Superior temporal gyrus (tissue), 1 donor: ENCODE data around the gene PRKCE.

Experiments used
- DNase-seq: peaks from one replicate; pipeline ENCODE4 v3.0.0-alpha.2; 2016; ENCODE audit errors: extremely low spot score

The PRKCE gene

DNA sequence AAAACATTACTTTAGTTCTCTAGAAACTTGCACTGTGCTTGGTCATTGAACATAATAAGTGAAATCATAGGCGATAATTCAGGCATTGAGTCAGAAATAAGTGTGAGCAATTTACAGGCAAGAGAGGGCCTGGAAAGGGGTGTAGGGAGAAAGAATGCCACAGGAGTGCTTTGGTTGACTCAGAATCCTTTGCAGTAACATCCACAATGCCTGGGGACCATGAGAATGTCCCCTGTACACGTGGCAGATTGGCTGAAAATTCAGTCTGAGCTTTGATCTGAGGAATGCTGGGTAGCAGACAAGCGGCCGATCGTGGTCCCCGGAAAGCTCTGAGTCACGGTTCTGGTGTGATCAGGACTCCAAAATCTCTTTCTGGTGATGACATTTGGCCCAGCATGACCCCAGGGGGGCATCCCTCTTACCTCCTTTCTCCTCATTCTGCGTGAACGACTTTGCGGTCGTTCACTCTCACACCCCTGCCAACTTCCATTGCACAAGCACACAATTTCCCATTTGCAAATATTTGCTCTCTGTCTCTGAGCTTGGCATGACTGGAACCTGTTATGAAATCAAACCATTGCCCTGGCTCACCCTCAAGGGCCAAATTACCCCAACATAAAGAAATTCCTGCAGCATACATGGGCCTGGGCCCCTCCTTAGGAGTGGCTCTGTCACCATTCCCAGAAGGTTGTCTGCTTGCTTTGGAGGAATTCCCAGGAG lies 340.7 kb downstream of the PRKCE start:
- no peak for DNase-seq

DNA sequence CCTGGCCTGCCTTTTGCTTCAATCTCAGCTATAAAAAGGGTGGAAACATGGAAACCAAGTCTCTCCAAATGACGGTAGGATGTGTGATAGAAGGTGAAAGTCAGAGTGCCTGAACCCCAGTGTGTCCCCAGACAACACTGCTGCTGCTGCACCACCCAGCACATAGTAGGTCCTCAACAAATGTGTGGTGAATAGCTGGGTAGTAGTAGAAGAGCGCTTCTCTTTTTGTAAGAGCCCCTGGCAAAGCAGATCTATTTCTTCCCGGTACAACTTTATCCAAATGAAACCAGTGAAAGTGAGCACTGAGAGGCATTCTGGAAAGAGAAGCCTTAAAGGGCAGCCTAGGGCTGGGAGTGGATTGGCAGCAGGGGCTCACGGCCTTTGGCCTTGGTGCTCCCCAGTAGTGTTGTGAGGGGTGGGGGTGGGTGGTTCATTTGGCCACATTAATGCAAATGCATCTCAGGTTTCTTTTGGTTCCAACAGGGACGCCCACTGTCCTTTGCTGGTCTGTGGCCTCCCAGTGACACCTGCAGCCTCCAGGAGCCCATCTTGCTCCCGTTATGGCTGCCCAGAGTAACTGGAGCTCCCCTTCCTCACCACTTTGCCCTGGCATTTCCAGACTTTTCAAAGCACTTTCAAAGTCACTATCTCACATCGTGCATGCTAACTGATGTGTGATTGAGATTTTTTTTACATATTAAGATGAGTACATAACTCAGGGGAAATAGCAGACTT lies 341.4 kb downstream of the PRKCE start:
- DNase-seq: no peak

DNA sequence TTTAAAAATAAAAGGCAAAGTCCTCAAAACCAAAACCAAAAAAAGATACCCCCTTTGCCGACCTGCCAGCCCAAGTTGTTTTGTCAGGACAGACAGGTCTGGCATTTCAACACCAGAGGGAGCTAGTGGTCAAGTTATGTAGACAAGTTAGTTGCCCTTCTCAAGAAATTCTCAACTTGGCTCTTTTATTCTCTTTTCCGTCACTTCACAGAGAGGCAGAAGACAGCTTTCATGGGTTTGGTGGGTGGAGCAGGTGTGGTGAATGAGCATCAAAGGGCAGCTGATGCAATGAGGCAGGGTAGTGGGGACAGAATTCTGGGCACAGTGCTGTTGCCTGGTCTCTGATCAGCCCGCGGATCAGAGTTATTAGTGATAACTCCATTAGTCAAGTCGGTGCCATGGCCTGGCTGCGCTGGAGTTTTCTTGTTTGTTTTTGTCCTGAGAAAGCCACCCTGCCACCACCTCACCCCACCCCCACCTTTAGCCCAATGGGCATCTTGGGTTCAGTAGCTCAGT lies 342.1 kb downstream of the PRKCE start:
- DNase-seq: peak; percentile 81

DNA sequence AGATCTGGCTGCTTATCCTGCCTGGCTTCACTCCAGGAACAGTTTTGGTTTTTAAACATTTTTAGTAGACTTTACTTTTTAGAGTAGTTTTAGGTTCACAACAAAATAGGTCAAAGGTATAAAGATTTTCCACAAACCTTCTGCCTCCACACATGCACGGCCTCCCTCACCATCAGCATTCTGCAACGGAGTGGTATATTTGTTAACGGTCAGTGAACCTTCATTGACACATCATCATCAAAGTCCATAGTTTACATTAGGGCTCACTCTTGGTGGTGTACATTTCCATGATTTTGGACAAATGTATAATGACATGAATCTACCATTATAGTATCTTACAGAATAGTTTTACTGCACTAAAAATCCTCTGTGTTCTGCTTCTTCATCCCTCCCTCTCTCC lies 342.6 kb downstream of the PRKCE start:
- DNase-seq: no peak

DNA sequence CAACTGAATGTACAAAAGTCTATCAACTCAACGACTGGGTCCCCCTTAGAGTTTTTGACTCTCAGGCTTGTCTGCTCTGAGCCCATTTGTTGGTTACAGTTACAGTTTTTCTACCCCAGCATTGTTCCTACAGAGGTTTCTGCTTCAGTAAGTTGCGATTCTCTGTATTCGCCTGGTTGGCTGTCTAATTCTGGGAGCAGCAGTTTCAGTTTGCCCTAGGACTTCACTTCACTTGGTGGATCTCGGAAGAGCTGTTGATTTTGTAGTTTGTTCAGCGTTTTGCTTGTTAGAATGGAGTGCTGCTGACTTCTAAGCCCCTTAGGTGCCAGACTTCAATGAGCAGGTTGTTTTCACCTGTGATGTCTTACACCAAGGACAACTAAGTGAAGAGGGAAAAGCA lies 349.2 kb downstream of the PRKCE start:
- DNase-seq: no peak

DNA sequence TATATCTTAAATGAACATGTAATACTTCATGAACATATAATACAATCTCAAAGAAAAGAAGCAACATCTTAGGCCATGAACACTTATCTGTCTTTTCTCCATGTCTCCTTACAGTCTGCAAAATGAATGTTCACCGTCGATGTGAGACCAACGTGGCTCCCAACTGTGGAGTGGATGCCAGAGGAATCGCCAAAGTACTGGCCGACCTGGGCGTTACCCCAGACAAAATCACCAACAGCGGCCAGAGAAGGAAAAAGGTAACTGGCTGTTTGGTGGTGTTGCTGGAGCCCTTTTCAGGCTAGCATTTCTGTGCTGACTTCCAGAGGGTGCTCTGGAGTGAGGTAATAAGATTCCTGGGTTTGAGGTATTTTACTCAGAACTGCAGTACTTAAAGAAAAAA lies 349.8 kb downstream of the PRKCE start:
- no peak for DNase-seq

DNA sequence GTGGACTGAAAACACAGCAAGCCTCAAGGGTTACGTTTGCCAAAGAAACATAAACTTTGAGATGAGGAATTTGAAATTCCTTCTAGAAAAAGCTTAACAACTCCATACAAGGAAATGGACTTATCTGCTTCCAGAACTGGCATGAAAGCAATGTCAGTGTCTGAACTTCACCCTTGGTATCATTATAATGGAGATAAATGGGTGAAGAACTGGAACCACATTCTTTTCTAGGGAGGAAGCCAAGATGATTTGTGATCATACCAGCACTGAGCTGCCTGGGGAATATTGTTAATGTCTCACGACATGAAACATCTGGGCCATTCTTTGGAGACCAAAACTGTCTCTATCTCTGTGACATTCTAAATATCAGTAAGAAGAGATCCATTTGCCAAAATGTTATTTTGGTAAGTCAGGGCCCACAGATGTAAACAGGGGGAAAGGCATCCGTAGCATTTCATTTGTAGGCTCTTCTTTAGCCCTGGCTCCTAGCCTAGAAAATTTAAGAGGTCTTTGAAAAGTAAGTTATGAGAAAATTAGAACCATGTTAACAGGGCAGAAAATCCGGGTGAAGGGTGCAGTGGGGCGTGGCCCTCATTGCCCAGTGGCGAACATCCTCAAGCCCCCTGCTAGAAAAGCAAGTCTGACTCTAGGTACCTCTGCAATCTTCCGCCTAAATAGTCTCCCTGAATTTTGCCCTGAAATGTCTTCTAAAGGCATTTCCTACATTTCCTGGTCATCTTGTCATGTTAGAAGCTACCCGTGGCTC lies 350.4 kb downstream of the PRKCE start:
- no peak for DNase-seq

DNA sequence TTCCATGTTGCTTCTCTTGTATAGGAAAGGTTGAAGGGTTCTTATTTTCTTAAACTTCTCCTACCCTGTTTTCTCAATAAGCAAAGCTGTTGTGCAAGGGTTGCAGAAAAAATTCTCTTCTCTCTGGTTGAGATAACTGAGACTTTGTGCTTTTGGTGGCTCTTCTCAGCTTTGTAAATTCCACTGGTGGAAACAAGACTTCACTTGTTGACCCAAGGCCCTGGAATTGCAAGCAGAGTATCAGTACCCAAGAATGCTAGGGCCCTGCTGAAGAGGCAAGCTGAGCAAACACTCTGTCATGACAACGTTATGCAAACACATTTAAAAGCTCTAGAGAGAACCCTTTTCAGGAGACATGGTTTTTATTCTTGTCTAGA lies 351.0 kb downstream of the PRKCE start:
- DNase-seq: no peak

DNA sequence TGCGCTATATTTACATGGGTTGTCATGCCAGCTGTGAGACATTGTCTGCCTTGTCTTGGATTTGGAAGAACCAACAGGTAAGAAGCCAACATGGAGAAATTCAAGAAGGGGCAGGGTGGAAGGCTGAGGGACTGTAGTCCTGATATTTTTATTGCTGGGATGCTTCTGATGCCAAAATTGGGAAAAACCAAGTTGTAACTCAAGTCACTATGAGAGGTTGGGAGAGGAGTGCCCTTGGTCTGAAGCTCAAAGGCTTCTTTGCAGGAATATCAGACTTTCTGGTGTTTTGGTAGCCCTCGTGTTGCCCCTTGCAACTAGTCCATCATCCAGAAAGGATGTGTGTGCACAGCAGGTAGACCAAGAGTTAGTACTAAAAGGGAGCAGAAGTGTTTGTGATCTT lies 351.5 kb downstream of the PRKCE start:
- no peak for DNase-seq

DNA sequence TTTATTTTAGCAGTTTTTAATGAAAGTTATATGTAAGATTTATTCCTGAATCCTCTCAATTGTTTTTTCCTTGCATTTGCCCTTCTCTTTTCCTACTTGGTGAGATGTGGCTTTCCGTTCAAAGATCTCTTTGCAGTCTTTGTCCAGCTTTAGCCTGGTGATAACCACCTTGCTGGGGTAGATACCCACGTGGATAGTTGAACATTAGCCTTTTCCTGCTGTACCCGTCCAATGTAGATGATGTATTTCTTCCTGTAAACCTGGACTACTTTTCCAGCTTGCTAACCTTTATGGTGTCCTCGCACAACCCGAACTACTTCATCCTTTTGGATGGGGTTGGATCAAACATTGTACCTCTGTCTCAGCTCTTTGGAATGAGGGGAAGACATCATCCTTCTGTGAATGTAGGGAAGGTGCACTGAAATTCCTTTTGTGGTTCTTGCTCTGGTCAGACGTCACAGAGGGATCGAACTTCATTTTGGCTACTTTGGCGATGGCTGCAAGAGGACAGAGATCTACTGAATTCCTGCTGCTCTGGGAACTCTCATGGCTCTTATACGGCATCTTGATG lies 352.5 kb downstream of the PRKCE start:
- DNase-seq: no peak

DNA sequence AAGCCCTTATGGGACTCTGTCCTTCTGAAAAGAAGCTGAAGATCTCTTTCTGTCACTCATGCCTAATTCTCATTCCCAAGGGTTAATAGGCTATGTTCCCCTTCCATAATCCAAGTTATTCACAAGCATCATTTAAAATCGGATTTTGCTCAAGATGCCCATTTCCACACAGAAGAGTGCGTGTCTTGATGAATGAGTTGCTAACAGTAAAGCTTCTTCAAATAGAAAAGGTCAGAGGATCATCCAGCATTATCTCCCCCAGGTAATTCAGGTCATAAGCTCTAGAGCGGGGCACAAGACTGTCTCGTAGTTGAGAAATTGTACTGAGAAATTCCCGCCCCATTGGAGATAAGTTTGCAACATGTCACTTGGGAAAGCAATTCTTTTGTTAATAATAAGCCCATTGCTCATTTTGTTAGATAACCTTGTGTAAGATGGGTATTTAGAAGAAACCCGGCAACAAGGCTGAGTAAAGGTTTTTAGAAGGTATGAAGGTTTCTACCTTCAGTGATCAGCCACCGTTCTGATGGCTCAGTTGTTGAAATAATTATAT lies 355.1 kb downstream of the PRKCE start:
- no peak for DNase-seq

DNA sequence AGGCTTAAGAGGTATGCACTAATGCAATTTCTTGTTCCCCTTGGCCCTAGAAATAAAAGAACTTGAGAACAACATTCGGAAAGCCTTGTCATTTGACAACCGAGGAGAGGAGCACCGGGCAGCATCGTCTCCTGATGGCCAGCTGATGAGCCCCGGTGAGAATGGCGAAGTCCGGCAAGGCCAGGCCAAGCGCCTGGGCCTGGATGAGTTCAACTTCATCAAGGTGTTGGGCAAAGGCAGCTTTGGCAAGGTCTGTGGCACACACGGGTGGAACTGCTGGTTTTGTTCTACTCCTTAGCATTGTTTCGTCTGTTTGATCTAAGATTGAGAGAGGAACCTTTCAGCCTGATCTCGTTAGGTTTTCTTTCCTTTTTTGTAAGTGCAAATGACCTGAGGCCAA lies 355.9 kb downstream of the PRKCE start:
- no peak for DNase-seq

DNA sequence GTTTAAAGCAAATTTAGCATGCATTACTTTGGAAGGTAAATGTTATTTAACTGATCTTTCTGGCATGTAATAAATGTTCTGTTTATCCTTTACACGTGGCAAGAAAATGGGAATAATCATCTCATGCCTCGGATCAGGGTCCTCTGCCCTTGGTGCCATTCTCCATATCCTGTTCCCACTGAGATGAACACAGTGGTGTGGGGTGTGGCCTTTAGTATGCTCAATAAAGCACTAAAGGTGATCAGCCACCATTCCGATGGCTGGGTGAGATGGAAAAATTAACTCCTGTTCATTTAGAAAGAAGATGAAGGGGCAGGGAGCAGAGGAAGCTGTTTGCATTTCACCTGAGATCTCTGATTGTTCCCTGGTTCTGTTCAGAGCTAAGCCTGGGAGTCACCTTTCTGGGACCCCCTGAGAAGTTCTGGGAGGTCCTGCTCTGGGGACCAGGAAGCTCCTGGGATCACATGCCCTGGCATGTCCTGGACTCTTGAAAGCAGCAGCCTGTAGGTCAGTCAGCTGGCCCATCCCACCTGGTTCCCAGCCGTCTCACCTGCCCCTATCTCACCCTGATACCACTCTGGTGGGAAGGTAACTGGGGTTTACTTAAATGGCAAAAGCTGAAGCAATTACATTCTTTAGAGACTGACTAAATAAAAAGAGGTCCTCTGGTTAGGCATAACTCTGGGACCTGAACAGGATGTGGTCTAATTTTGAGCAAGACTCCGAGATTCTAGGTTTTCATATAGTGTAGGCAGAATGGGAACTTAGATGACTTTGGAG lies 356.8 kb downstream of the PRKCE start:
- no peak for DNase-seq

DNA sequence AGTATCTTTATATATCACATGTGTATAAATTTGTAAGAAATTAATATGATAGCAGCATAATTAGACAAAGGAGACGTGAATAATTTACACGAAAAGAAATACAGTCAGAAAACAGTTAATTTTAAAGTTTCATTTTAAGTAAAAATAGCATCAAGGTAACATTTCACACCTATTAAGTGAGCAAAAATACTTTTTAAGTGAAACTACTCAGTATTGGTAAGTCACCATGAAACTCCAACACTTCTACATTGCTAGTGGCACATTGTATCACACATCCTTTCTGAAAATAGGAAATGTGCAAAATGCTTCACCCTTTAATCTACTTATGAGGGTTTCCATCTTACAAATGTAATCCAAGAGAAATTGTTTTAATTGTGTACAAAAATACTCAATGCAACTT lies 357.8 kb downstream of the PRKCE start:
- no peak for DNase-seq

DNA sequence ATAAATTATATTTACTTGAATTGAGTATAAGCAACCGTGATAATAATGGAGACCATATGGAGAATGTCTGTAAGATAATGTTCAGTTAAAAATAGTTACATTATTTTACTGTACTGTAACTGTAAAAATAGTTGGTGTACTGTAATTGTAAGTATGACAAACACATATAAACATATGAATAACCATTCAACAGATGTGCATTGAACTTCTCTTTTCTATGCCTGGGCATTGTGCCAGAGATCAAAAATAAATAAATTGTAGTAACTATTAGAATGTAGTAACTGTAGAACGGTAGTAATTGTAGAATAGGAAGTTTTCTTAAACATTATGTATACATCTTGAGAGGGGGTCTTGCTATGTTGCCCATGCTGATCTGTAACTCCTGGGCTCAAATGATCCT lies 358.3 kb downstream of the PRKCE start:
- DNase-seq: no peak

DNA sequence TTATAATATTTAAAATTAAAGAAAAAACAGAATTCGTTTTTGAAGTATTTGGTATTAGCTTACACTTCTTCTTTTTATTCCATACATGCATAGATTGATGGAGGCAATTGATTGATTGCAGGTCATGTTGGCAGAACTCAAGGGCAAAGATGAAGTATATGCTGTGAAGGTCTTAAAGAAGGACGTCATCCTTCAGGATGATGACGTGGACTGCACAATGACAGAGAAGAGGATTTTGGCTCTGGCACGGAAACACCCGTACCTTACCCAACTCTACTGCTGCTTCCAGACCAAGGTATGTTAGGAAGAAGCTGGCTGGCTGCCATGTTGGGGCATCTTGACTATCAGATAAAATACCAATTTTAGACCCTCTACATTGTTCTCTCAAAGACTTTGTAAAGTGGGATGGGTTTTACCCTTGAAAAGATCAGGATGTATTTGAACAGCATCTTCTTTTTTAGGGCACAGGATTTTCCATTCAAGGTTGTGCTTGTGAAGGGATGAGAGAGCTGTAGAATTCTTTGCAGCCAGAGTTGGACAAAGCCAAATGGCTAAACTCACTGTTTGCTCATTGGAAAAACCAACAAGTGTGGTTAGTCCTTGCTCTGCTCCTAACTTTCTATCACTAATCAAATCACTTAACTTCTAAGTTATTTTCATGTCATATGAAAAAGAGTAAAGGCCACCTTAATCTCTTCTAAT lies 358.9 kb downstream of the PRKCE start:
- DNase-seq: no peak

DNA sequence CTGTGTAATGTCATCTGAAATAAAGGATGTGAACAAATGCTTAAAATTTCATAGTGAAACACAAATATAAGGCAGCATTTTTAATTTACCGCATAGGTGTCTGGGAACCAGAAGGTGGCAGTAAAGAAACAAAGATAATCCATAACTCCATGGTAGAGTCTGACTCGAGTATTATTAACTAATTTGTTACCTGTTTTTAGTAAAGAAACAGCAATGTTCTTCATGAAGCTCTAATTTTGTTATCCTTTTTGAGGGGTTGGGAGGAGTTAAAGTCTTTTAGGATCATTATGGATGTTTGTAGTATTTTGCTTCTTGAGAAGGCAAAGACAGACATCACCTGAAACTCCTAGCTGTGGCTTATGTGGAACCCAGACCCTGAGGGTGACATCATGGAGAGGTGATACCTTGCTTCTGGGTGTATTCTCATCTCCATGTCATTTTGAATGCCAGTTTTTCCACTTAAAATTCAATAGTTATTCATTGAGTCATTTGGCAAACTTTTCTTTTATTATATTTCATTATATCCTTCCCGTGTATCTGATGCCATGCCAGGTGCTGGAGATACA lies 359.5 kb downstream of the PRKCE start:
- DNase-seq: peak; percentile 78

DNA sequence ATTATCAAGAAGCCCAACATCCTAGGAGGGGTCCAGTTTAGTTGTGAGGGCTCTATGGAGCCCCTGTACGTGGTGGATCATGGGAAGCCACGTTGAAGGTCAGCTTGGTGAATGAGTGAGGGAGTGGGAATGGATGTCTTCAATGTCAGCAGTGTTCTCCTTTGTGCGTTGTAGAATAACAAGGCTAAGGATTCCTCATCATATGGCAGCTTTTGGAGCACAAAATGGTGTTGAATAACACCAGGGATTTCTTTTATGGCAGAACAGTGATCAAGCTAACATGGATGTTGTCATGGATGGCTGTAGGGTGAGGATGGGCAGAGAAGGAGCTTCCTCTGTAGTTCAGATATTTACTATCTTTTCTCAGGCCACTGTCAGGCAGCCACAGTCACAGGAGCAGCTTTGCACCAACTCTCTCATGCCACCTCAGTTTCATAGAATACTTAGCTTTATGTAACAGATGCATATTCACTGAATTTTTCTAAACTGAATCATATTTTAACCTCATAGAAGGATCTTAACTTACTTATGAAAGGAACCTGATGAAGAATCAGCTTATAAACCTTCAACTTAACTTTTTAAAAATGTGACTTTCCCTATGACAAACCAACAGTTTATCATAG lies 361.3 kb downstream of the PRKCE start:
- DNase-seq: no peak

DNA sequence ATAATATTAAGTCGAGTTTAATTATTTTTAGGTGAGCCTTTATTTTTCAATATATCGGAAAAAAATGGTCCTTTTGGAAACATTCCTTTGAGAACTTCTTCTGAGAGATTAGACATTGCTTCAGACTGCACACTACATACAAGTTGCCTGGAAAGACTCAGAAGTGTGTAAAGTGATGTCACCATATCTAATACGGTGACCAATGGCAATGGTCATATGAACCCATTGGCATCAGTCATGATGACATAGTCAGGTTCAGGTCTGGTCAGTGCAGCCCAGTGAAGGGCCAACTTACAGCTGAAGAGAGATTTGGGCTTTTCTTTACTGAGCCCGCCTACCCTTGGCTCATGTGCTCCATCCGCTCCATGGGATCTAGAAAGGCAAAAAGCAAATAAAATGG lies 362.3 kb downstream of the PRKCE start:
- no peak for DNase-seq
